ENCODE results near the gene PRKCA. TPM values are rescaled to one million over a fixed set of nuclear protein-coding genes. Genes with fewer than 3 reads are reported as not detected.
A peak's percentile ranks its signal among the peaks of the same experiment; 100 is the strongest.

The PRKCA gene
- total and polyA plus RNA-seq, 9 of the 15 experiments (the other 6 are each of a cell fraction or from before 2014, with no cell fraction given): 3.2 to 33.0 (median 17.8) TPM

DNA sequence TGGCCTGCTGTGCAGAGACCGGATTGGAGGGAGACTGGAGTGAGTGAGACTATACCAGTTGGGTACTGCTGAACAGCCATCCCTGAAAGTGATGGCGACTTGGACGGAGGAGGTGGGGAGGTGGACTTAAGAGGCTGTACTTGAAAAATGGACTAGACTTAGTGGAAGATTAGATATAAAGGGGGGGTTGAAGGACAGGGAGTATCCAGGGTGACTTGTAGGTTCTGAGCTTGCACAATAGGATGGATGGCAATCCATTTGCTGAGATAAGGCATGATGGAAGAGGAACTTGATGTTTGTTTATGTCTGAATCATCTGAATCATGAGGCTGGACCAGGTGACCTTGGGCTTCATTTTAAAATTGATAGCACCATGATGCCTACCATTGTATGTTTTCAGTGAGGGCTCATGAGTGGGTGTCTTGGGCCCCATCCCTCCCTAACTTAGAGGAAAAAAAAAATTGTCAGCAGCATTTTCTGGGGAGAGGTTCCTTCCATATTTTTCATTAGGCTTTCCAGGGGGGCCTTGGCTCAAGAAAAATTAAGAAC, 41.2 kb downstream of the PRKCA start (continued):
- TF ChIP-seq RBM15 (IDR thresholded peaks at IDR 0.05; ENCODE audit: insufficient read depth, low read length): no peak
- TF ChIP-seq GATAD2A (IDR thresholded peaks at IDR 0.05): peak; percentile 35; the same call in 1 of the 2 replicates
- no peak for TF ChIP-seq RBM17 (IDR thresholded peaks at IDR 0.05; ENCODE audit: borderline replicate concordance, low read depth, low read length)
- TF ChIP-seq, protein P1, sequence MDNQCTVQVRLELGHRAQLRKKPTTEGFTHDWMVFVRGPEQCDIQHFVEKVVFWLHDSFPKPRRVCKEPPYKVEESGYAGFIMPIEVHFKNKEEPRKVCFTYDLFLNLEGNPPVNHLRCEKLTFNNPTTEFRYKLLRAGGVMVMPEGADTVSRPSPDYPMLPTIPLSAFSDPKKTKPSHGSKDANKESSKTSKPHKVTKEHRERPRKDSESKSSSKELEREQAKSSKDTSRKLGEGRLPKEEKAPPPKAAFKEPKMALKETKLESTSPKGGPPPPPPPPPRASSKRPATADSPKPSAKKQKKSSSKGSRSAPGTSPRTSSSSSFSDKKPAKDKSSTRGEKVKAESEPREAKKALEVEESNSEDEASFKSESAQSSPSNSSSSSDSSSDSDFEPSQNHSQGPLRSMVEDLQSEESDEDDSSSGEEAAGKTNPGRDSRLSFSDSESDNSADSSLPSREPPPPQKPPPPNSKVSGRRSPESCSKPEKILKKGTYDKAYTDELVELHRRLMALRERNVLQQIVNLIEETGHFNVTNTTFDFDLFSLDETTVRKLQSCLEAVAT (IDR thresholded peaks at IDR 0.05): peak in 1 of 2 experiments; percentile 79; a peak in 2 of 4 replicates
- no peak for TF ChIP-seq BRF1 (IDR thresholded peaks at IDR 0.05; ENCODE audit: borderline replicate concordance, extremely low read depth, insufficient read length)
- TF ChIP-seq RBM34 (IDR thresholded peaks at IDR 0.05; ENCODE audit: borderline replicate concordance, insufficient read depth, low read length): no peak
- TF ChIP-seq SIN3B (IDR thresholded peaks at IDR 0.05; ENCODE audit: low read depth): no peak
- no peak for TF ChIP-seq PHTF2 (CRISPR knock-in tag; IDR thresholded peaks at IDR 0.05)
- TF ChIP-seq, protein P2, sequence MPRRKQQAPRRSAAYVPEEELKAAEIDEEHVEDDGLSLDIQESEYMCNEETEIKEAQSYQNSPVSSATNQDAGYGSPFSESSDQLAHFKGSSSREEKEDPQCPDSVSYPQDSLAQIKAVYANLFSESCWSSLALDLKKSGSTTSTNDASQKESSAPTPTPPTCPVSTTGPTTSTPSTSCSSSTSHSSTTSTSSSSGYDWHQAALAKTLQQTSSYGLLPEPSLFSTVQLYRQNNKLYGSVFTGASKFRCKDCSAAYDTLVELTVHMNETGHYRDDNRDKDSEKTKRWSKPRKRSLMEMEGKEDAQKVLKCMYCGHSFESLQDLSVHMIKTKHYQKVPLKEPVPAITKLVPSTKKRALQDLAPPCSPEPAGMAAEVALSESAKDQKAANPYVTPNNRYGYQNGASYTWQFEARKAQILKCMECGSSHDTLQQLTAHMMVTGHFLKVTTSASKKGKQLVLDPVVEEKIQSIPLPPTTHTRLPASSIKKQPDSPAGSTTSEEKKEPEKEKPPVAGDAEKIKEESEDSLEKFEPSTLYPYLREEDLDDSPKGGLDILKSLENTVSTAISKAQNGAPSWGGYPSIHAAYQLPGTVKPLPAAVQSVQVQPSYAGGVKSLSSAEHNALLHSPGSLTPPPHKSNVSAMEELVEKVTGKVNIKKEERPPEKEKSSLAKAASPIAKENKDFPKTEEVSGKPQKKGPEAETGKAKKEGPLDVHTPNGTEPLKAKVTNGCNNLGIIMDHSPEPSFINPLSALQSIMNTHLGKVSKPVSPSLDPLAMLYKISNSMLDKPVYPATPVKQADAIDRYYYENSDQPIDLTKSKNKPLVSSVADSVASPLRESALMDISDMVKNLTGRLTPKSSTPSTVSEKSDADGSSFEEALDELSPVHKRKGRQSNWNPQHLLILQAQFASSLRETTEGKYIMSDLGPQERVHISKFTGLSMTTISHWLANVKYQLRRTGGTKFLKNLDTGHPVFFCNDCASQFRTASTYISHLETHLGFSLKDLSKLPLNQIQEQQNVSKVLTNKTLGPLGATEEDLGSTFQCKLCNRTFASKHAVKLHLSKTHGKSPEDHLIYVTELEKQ (CRISPR knock-in tag; IDR thresholded peaks at IDR 0.05): peak; percentile 38; the same call in 1 of the 2 replicates
- TF ChIP-seq MTA3 (IDR thresholded peaks at IDR 0.05; ENCODE audit: borderline replicate concordance): peak; percentile 66; the same call in 1 of the 2 replicates
- TF ChIP-seq, protein P3, sequence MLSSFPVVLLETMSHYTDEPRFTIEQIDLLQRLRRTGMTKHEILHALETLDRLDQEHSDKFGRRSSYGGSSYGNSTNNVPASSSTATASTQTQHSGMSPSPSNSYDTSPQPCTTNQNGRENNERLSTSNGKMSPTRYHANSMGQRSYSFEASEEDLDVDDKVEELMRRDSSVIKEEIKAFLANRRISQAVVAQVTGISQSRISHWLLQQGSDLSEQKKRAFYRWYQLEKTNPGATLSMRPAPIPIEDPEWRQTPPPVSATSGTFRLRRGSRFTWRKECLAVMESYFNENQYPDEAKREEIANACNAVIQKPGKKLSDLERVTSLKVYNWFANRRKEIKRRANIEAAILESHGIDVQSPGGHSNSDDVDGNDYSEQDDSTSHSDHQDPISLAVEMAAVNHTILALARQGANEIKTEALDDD (IDR thresholded peaks at IDR 0.05): peak; percentile 92
- TF ChIP-seq, protein P4, sequence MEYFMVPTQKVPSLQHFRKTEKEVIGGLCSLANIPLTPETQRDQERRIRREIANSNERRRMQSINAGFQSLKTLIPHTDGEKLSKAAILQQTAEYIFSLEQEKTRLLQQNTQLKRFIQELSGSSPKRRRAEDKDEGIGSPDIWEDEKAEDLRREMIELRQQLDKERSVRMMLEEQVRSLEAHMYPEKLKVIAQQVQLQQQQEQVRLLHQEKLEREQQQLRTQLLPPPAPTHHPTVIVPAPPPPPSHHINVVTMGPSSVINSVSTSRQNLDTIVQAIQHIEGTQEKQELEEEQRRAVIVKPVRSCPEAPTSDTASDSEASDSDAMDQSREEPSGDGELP (CRISPR knock-in tag; IDR thresholded peaks at IDR 0.05; ENCODE audit: borderline replicate concordance): no peak
- TF ChIP-seq, protein P5, sequence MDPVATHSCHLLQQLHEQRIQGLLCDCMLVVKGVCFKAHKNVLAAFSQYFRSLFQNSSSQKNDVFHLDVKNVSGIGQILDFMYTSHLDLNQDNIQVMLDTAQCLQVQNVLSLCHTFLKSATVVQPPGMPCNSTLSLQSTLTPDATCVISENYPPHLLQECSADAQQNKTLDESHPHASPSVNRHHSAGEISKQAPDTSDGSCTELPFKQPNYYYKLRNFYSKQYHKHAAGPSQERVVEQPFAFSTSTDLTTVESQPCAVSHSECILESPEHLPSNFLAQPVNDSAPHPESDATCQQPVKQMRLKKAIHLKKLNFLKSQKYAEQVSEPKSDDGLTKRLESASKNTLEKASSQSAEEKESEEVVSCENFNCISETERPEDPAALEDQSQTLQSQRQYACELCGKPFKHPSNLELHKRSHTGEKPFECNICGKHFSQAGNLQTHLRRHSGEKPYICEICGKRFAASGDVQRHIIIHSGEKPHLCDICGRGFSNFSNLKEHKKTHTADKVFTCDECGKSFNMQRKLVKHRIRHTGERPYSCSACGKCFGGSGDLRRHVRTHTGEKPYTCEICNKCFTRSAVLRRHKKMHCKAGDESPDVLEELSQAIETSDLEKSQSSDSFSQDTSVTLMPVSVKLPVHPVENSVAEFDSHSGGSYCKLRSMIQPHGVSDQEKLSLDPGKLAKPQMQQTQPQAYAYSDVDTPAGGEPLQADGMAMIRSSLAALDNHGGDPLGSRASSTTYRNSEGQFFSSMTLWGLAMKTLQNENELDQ (CRISPR knock-in tag; IDR thresholded peaks at IDR 0.05; ENCODE audit: borderline replicate concordance): no peak
- TF ChIP-seq, protein P6, sequence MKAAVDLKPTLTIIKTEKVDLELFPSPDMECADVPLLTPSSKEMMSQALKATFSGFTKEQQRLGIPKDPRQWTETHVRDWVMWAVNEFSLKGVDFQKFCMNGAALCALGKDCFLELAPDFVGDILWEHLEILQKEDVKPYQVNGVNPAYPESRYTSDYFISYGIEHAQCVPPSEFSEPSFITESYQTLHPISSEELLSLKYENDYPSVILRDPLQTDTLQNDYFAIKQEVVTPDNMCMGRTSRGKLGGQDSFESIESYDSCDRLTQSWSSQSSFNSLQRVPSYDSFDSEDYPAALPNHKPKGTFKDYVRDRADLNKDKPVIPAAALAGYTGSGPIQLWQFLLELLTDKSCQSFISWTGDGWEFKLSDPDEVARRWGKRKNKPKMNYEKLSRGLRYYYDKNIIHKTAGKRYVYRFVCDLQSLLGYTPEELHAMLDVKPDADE (conservative IDR thresholded peaks at IDR 0.05; ENCODE audit: control insufficient read depth, low read depth, low read length): no peak
- peak in 1 of 3 experiments; percentile 49 for TF ChIP-seq YY1 (IDR thresholded peaks at IDR 0.05; ENCODE audit: borderline replicate concordance in 1 of 3, control insufficient read depth in 1 of 3, extremely low read depth in 1 of 3, insufficient read depth in 3 of 3, insufficient read length in 1 of 3, insufficient replicate concordance in 2 of 3, low read depth in 1 of 3, low read length in 2 of 3)

All from K562 (cell line).